ENCODE results near the gene CLCA4. TPM values are rescaled to one million over a fixed set of nuclear protein-coding genes. Genes with fewer than 3 reads are reported as not detected.

CLCA4 gene
- total RNA-seq, 1 experiment from 2014 or later, result not detected

GRCh38 chr1:86551305-86551704 lies 4.4 kb downstream of the CLCA4 start:
- ATAC-seq (peak; percentile 60), DNase-seq (ENCODE audit: low spot score) (no peak)
- Mint-ChIP-seq H3K36me3 (no peaks in the 10 kb centered on the region), H3K4me3 (no peak overlapping the region), H3K27me3 (ENCODE audit: low read depth) (no peaks in the 10 kb centered on the region), H3K9me3 (peaks cover 4% of the 10 kb centered on the region; the same call in 1 of the 2 replicates), H3K27ac (no peak overlapping the region), H3K4me1 (peaks cover 14% of the 10 kb centered on the region)
- ChIA-PET CTCF (no interaction called here), POLR2A (no interaction called here)
- TF ChIP-seq ZNF219 (CRISPR knock-in tag; IDR thresholded peaks at IDR 0.05; ENCODE audit: borderline replicate concordance) (no peak), AR (CRISPR knock-in tag; IDR thresholded peaks at IDR 0.05) (no peak), NFATC4 (CRISPR knock-in tag; IDR thresholded peaks at IDR 0.05) (no peak), ZBTB43 (CRISPR knock-in tag; IDR thresholded peaks at IDR 0.05) (no peak), NR1H2 (CRISPR knock-in tag; IDR thresholded peaks at IDR 0.05) (no peak), ZBTB21 (CRISPR knock-in tag; IDR thresholded peaks at IDR 0.05; ENCODE audit: borderline replicate concordance) (no peak), NR3C1 (CRISPR knock-in tag; conservative IDR thresholded peaks at IDR 0.05; ENCODE audit: low read depth) (no peak), ESRRA (CRISPR knock-in tag; IDR thresholded peaks at IDR 0.05; ENCODE audit: borderline replicate concordance) (no peak), KAT7 (CRISPR knock-in tag; IDR thresholded peaks at IDR 0.05; ENCODE audit: borderline replicate concordance) (no peak)

- Mint-ChIP-seq H3K4me3 (no peak overlapping the region), H3K4me1 (peaks cover 9% of the 10 kb centered on the region), H3K27ac (no peak overlapping the region), H3K36me3 (no peaks in the 10 kb centered on the region), H3K27me3 (ENCODE audit: low read depth) (no peaks in the 10 kb centered on the region), H3K9me3 (peaks cover 6% of the 10 kb centered on the region)
- CTCF ChIA-PET, result no interaction called here
- ATAC-seq (no peak), DNase-seq (ENCODE audit: low spot score) (no peak)
- POLR2A ChIA-PET, result no interaction called here
- TF ChIP-seq FOXJ3 (CRISPR knock-in tag; IDR thresholded peaks at IDR 0.05; ENCODE audit: borderline replicate concordance) (no peak), FOXP4 (CRISPR knock-in tag; IDR thresholded peaks at IDR 0.05) (no peak), MXD4 (CRISPR knock-in tag; IDR thresholded peaks at IDR 0.05; ENCODE audit: borderline replicate concordance) (no peak), RELA (CRISPR knock-in tag; IDR thresholded peaks at IDR 0.05; ENCODE audit: borderline replicate concordance) (no peak), STAT6 (CRISPR knock-in tag; conservative IDR thresholded peaks at IDR 0.05; ENCODE audit: low read depth) (no peak), SOX15 (CRISPR knock-in tag; IDR thresholded peaks at IDR 0.05) (no peak), ETV6 (CRISPR knock-in tag; IDR thresholded peaks at IDR 0.05) (no peak), IRF2 (CRISPR knock-in tag; IDR thresholded peaks at IDR 0.05; ENCODE audit: borderline replicate concordance, low read depth) (no peak), PRDM15 (CRISPR knock-in tag; IDR thresholded peaks at IDR 0.05) (no peak), CDX4 (CRISPR knock-in tag; IDR thresholded peaks at IDR 0.05; ENCODE audit: borderline replicate concordance) (no peak), ZNF263 (CRISPR knock-in tag; IDR thresholded peaks at IDR 0.05; ENCODE audit: low read depth) (no peak), HMGXB4 (CRISPR knock-in tag; IDR thresholded peaks at IDR 0.05) (no peak)
These were observed 5.5 kb downstream of the CLCA4 start for GRCh38 chr1:86552376-86552775.

Measured in WTC11 (cell line).